ENCODE results near the gene PCYT2. TPM values are rescaled to one million over a fixed set of nuclear protein-coding genes. Genes with fewer than 3 reads are reported as not detected.
A peak's percentile ranks its signal among the peaks of the same experiment; 100 is the strongest.

Gene PCYT2
- total RNA-seq, 3 donors from 2014 or later, result 36.0 to 59.4 (median 58.3) TPM

GRCh38 chr17:81863833-81864768 lies 47.1 kb downstream of the PCYT2 start:
- peaks cover 69% of the 10 kb centered on the region for H3K4me1 ChIP-seq (ENCODE audit: low read depth)
- H3K36me3 ChIP-seq (ENCODE audit: low read depth), result no peaks in the 10 kb centered on the region

GRCh38 chr17:81863123-81863675 lies 48.0 kb downstream of the PCYT2 start:
- no peaks in the 10 kb centered on the region for H3K36me3 ChIP-seq (ENCODE audit: low read depth)
- no peak for ATAC-seq
- peaks cover 69% of the 10 kb centered on the region for H3K4me1 ChIP-seq (ENCODE audit: low read depth)
- intact Hi-C loops (cut with DNase I, micrococcal nuclease), result no loop called here
- DNase-seq, result no peak
- H3K9me3 ChIP-seq, result no peaks in the 10 kb centered on the region
- no peak for TF ChIP-seq CTCF (IDR thresholded peaks at IDR 0.05)
- H3K4me3 ChIP-seq, result no peak overlapping the region

More at GRCh38 chr17:81863833-81864768, 47.1 kb downstream of the PCYT2 start:
- no peak for TF ChIP-seq CTCF (IDR thresholded peaks at IDR 0.05)
- intact Hi-C loops (cut with DNase I, micrococcal nuclease), result no loop called here
- H3K9me3 ChIP-seq, result no peaks in the 10 kb centered on the region
- no peak overlapping the region for H3K4me3 ChIP-seq
- ATAC-seq (no peak), DNase-seq (no peak)

DNA sequence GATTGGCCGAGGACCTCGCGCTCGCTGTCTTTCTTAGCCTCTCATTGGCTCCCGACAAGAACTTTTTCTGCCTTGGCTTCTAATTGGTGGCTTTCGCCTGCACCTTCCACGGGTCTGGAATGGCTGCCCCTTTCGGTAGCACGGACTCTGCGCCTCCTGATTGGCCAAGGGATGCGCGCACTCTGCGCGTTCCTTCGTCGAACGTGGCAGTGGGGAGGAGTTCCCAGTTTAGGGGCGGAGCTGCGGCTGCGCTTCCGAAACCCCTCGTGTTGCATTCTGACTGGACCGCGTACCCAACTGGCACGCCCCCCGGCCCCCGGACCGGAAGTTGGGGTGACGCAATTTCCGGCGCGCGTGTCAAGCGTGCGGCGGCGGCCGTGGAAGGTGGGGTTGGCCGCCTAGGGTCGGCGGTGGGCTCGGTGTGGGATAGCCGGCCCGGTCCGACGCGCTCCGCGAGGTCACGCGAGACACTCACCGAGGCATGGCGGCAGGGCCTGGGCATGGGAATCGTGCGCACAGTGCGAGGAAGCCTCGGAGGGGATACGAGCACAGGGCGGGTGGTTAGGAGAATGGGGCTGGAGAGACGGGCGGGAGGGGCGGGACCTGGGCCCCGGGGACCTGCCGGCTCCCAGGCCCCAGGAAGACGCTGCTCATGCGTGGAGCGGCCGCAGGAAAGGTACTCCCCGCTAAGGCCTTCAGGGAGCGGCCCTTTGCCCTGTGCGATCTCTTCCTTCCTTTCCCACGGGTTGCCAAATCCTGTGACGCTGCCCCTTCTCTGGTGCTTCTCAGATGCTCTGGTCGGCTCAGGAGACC lies 50.2 kb downstream of the PCYT2 start:
- Histone ChIP-seq H3K36me3 (ENCODE audit: low read depth) (no peaks in the 10 kb centered on the region), H3K4me1 (ENCODE audit: low read depth) (peaks cover 62% of the 10 kb centered on the region), H3K4me3 (peak overlapping the region; percentile 96), H3K9me3 (no peaks in the 10 kb centered on the region)
- DNase-seq (peak; percentile 99 to 100 (median 99)), ATAC-seq (peak; percentile 85)
- peak; percentile 33 for TF ChIP-seq CTCF (IDR thresholded peaks at IDR 0.05)
- intact Hi-C loops (cut with DNase I, micrococcal nuclease), result no loop called here

- peak; percentile 81 for ATAC-seq
- no peak for TF ChIP-seq CTCF (IDR thresholded peaks at IDR 0.05)
- intact Hi-C loops (cut with DNase I, micrococcal nuclease), result no loop called here
- Histone ChIP-seq H3K36me3 (ENCODE audit: low read depth) (peaks cover 1% of the 10 kb centered on the region), H3K4me1 (ENCODE audit: low read depth) (peaks cover 55% of the 10 kb centered on the region), H3K9me3 (no peaks in the 10 kb centered on the region), H3K4me3 (peak within 1 kb of the TSS; percentile 96)
- peak in 2 of 3 donors; percentile 41 to 68 for DNase-seq
These were observed 51.1 kb downstream of the PCYT2 start, which contains the start of gene P4HB for GRCh38 chr17:81859906-81860755. P4HB (minus strand) TSS chr17:81860535; CDS start chr17:81860471, 64 bp downstream.

All from mucosa of descending colon (tissue), 3 donors.